ENCODE results near the gene ITGB2. TPM values are rescaled to one million over a fixed set of nuclear protein-coding genes. Genes with fewer than 3 reads are reported as not detected.
"Not testable (repeated sequence)": the region's sequence is repeated elsewhere in the genome, so short reads cannot be mapped to it uniquely, and the experiment has no call there.

Gene ITGB2
- total RNA-seq, 1 donor from 2014 or later: 0.15 TPM

DNA sequence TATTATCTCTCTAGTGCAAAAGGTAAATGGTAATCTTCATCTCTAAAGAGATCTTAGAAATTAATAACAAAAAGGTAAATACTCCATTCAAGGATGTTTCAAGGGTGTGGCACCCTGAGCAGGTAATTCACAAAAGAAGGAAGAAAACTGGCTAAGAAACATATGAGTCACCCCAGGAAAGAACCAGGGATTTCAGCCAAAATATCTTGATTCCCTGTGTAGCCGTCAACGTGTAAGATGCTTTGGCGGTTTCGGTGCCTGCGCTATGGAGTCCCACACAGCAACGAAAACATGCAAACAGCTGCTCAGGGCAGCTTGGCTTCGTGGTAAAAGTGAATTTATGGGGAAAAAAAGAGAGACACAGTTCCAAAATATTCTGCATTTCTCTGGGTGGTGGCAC, 3.7 kb downstream of the ITGB2 start:
- H3K27ac Mint-ChIP-seq (ENCODE audit: unreplicated experiment): no peak overlapping the region
- peaks cover 6% of the 10 kb centered on the region for H3K4me1 Mint-ChIP-seq (ENCODE audit: low read depth)
- H3K4me3 Mint-ChIP-seq (ENCODE audit: unreplicated experiment): no peak overlapping the region
- H3K27me3 Mint-ChIP-seq (ENCODE audit: low read depth): peaks cover 55% of the 10 kb centered on the region
- TF ChIP-seq, protein P1, sequence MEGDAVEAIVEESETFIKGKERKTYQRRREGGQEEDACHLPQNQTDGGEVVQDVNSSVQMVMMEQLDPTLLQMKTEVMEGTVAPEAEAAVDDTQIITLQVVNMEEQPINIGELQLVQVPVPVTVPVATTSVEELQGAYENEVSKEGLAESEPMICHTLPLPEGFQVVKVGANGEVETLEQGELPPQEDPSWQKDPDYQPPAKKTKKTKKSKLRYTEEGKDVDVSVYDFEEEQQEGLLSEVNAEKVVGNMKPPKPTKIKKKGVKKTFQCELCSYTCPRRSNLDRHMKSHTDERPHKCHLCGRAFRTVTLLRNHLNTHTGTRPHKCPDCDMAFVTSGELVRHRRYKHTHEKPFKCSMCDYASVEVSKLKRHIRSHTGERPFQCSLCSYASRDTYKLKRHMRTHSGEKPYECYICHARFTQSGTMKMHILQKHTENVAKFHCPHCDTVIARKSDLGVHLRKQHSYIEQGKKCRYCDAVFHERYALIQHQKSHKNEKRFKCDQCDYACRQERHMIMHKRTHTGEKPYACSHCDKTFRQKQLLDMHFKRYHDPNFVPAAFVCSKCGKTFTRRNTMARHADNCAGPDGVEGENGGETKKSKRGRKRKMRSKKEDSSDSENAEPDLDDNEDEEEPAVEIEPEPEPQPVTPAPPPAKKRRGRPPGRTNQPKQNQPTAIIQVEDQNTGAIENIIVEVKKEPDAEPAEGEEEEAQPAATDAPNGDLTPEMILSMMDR (IDR thresholded peaks at IDR 0.05): no peak
- no peak for DNase-seq (ENCODE audit: low spot score)
- peaks cover 1% of the 10 kb centered on the region for H3K36me3 Mint-ChIP-seq (ENCODE audit: low read depth)
- H3K9me3 Mint-ChIP-seq (ENCODE audit: low read depth): no peaks in the 10 kb centered on the region

DNA sequence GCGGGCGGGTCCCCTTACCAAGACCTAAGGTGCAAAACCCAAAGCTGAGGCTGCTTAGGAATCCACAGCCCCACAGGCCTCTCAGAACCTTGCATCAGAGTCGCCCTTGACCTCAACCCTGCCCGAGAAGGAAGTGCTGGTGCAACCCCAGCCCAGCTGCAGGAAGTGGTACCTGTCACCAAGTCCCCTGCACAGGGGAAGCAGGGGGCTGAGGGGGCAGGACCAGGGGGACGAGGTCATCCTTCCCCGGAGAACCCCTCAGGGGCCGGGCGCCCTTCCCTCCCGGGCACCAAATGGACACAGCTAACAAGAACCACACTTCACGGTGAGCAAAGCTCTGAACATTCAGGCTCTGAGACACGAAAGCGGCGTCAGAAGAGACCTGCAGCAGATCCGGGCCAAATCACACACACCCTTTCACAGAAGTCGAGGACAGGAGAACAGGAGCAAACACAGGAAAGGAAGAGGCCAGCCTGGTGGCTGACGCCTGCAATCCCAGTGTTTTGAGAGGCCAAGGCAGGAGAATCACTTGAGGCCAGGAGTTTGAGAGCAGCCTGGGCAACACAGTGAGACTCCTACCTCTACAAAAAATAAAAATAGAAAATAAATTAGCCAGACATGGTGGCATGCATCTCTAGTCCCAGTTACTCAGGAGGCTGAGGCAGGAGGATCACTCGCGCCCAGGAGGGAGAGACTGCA, 6.4 kb downstream of the ITGB2 start:
- peaks cover 11% of the 10 kb centered on the region for H3K4me1 Mint-ChIP-seq (ENCODE audit: low read depth)
- DNase-seq (ENCODE audit: low spot score): no peak
- H3K9me3 Mint-ChIP-seq (ENCODE audit: low read depth): no peaks in the 10 kb centered on the region
- H3K27me3 Mint-ChIP-seq (ENCODE audit: low read depth): peaks cover 44% of the 10 kb centered on the region
- TF ChIP-seq, protein P1 (IDR thresholded peaks at IDR 0.05): no peak
- no peak overlapping the region for H3K4me3 Mint-ChIP-seq (ENCODE audit: unreplicated experiment)
- H3K27ac Mint-ChIP-seq (ENCODE audit: unreplicated experiment): no peak overlapping the region
- peaks cover 1% of the 10 kb centered on the region for H3K36me3 Mint-ChIP-seq (ENCODE audit: low read depth)

DNA sequence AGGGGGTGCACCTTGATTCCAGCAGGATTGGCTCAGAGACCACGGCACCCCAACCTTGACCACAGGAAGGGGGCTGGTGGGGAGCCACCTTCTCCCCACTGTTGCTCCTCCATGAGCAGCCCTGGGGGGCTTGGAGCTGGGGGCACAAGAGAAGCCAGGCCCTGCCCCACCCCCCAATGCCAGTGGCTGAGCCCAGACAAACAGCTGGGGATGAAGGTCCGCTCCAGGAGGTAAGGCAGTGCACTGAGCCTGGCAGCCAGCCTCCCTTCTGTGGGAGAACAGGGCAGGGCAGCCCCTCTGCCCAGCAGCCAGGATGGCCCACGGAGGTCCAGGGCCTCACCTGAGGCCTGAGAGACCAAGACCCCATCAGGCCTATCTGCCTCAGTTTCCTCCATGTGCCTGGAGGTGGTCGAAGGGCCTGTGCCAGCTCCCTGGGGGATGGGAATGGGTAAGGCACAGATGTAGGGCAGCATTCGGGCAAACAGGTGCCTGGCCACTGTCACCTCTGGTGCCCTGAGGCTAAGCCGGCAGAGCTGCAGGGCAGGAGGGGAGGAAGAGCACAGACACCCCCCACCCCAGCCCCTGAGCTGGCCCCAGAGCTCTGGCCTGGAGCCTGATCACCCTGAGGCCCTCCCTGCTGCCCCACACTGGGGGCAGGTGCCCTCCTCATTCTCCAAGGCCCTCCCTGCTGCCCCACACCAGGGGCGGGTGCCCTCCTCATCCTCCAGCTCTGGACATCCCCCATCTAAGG, 7.1 kb downstream of the ITGB2 start:
- Mint-ChIP-seq H3K4me1 (ENCODE audit: low read depth) (peaks cover 13% of the 10 kb centered on the region), H3K36me3 (ENCODE audit: low read depth) (peaks cover 1% of the 10 kb centered on the region), H3K27ac (ENCODE audit: unreplicated experiment) (no peak overlapping the region), H3K27me3 (ENCODE audit: low read depth) (peaks cover 48% of the 10 kb centered on the region), H3K9me3 (ENCODE audit: low read depth) (no peaks in the 10 kb centered on the region), H3K4me3 (ENCODE audit: unreplicated experiment) (no peak overlapping the region)
- TF ChIP-seq, protein P1 (IDR thresholded peaks at IDR 0.05): no peak
- no peak for DNase-seq (ENCODE audit: low spot score)

DNA sequence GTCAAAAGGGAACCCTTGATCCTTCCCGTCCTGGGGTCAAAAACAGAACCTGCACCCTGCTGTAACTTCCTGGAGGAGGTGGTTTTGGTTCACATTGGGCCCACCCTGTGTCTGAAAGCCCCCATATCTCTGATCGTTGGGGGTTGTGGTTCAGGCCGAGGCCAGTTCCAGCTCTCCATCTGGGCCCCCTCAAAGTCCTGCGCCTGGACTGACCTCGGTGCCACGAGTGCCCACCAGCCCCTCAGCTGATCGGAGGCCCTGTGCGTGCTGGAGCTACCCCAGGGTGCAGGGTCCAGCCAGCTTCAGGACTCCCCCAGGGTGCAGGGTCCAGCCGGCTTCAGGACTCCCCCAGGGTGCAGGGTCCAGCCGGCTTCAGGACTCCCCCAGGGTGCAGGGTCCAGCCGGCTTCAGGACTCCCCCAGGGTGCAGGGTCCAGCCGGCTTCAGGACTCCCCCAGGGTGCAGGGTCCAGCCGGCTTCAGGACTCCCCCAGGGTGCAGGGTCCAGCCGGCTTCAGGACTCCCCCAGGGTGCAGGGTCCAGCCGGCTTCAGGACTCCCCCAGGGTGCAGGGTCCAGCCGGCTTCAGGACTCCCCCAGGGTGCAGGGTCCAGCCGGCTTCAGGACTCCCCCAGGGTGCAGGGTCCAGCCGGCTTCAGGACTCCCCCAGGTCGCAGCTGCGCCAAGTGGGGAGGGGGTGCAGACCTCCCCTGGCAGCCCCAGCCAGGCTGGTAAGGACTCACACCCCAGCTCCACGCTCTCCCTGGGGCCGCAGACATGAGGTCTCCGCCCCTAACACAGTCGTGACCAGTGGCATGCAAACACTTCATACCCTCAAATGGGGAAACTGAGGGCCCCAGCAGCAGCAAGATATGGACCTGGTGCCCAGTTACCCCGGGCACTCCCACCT, 7.9 kb downstream of the ITGB2 start:
- H3K4me3 Mint-ChIP-seq (ENCODE audit: unreplicated experiment); H3K27ac Mint-ChIP-seq (ENCODE audit: unreplicated experiment); DNase-seq (ENCODE audit: low spot score); H3K36me3 Mint-ChIP-seq (ENCODE audit: low read depth); H3K9me3 Mint-ChIP-seq (ENCODE audit: low read depth): not testable (repeated sequence)
- H3K4me1 Mint-ChIP-seq (ENCODE audit: low read depth): peaks cover 16% of the 10 kb centered on the region
- H3K27me3 Mint-ChIP-seq (ENCODE audit: low read depth): peaks cover 45% of the 10 kb centered on the region

DNA sequence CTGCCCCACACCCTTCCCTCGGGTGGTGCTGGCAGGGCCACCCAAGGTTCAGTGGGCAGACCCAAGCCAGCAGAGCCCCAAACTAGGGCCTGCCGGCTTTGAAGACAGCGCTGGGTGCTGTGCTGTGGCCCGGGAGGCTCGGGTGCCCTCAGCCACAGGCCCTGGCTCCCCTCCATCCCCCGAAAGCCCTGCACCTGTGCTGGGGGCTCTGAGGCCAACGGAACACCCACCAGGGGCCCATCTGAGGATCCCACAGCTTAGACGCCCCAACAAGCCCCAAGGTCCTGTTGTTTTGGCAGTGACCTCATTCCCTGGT, 8.6 kb downstream of the ITGB2 start:
- Mint-ChIP-seq H3K27ac (ENCODE audit: unreplicated experiment) (no peak overlapping the region), H3K4me1 (ENCODE audit: low read depth) (peaks cover 16% of the 10 kb centered on the region), H3K9me3 (ENCODE audit: low read depth) (no peaks in the 10 kb centered on the region), H3K36me3 (ENCODE audit: low read depth) (no peaks in the 10 kb centered on the region), H3K27me3 (ENCODE audit: low read depth) (peaks cover 44% of the 10 kb centered on the region), H3K4me3 (ENCODE audit: unreplicated experiment) (no peak overlapping the region)
- no peak for DNase-seq (ENCODE audit: low spot score)
- TF ChIP-seq, protein P1 (IDR thresholded peaks at IDR 0.05): no peak

Measured in chondrocyte (in vitro differentiated cells).